Chondrocyte (in vitro differentiated cells): Measurements from ENCODE around the gene MAML2. TPM values are rescaled to one million over a fixed set of nuclear protein-coding genes. Genes with fewer than 3 reads are reported as not detected.

Experiments
- DNase-seq: peaks from one replicate; pipeline ENCODE4 v3.0.0; 2021; ENCODE audit warnings: mixed read lengths, low spot score
- H3K27ac Mint-ChIP-seq: one replicate; pipeline ENCODE4 v1.8.0; 2021; ENCODE audit warnings: mild to moderate bottlenecking, moderate library complexity, mixed read lengths; ENCODE audit not compliant: unreplicated experiment
- H3K27me3 Mint-ChIP-seq: 2 replicates; pipeline ENCODE4 v1.8.0; 2021; ENCODE audit warnings: low read depth, mixed read lengths
- H3K36me3 Mint-ChIP-seq: 2 replicates; pipeline ENCODE4 v1.8.0; 2021; ENCODE audit warnings: low read depth, mixed read lengths
- H3K4me1 Mint-ChIP-seq: 2 replicates; pipeline ENCODE4 v1.8.0; 2021; ENCODE audit warnings: low read depth, mild to moderate bottlenecking, mixed read lengths
- H3K4me3 Mint-ChIP-seq: one replicate; pipeline ENCODE4 v1.8.0; 2021; ENCODE audit warnings: mild to moderate bottlenecking, moderate library complexity, mixed read lengths; ENCODE audit not compliant: unreplicated experiment
- H3K9me3 Mint-ChIP-seq: 2 replicates; pipeline ENCODE4 v1.8.0; 2021; ENCODE audit warnings: low read depth, mixed read lengths
- total RNA-seq: library from RNA; stranded (reverse); gene quantifications from 3 replicates; pipeline ENCODE4 v1.2.1, GENCODE V29; 2021
- TF ChIP-seq, protein P1 (sequence below): fragments of 200-600 bp; sonication (generic); IDR thresholded peaks from 2 replicates; pipeline ENCODE4 v1.5.0; 2021; ENCODE audit warnings: antibody characterized with exemption, mild to moderate bottlenecking, moderate library complexity

Gene MAML2
- total RNA-seq, 1 donor from 2014 or later = 19.0 TPM

DNA sequence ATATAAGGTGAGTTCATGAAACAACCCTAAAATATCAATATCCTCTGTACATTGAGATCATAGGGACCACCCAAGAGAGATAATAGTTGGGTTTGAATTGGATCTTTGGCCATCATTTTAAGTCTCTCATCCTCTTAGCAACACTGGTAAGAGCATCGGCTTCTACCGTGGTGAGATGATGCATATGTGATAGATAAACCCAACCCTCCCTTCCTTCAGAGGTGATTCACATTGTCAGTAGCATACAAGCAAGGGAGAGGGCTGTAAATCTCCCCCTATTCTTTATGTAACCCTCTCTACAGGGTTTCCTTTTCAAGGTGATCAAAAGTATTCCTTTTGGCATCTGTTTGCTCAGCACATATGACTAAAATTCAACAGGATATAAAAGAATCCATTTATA lies 316.7 kb downstream of the MAML2 start:
- no peak overlapping the region for H3K27ac Mint-ChIP-seq
- TF ChIP-seq, protein P1, sequence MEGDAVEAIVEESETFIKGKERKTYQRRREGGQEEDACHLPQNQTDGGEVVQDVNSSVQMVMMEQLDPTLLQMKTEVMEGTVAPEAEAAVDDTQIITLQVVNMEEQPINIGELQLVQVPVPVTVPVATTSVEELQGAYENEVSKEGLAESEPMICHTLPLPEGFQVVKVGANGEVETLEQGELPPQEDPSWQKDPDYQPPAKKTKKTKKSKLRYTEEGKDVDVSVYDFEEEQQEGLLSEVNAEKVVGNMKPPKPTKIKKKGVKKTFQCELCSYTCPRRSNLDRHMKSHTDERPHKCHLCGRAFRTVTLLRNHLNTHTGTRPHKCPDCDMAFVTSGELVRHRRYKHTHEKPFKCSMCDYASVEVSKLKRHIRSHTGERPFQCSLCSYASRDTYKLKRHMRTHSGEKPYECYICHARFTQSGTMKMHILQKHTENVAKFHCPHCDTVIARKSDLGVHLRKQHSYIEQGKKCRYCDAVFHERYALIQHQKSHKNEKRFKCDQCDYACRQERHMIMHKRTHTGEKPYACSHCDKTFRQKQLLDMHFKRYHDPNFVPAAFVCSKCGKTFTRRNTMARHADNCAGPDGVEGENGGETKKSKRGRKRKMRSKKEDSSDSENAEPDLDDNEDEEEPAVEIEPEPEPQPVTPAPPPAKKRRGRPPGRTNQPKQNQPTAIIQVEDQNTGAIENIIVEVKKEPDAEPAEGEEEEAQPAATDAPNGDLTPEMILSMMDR = no peak
- H3K9me3 Mint-ChIP-seq = no peaks in the 10 kb centered on the region
- no peak overlapping the region for H3K4me3 Mint-ChIP-seq
- no peaks in the 10 kb centered on the region for H3K27me3 Mint-ChIP-seq
- no peaks in the 10 kb centered on the region for H3K4me1 Mint-ChIP-seq
- no peak for DNase-seq
- H3K36me3 Mint-ChIP-seq = peaks cover 2% of the 10 kb centered on the region

DNA sequence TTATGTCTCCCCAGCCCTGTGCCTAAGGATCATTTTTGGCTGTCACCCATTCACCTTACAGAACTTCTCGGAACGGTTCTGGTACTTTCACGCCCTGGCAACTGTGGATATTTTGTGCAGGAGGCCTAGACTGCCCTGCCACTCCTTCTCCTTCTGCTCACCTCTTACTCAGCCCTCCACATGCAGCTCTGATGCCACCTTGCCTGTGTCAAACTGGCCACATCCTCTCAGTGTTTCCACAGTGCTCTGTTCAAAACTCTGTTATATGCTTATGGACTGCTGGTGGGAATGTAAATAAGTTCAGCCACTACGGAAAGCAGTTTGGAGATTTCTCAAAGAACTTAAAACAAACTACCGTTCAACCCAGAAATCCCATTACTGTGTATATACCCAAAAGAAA lies 318.3 kb downstream of the MAML2 start:
- peaks cover 2% of the 10 kb centered on the region for H3K36me3 Mint-ChIP-seq
- no peak for DNase-seq

DNA sequence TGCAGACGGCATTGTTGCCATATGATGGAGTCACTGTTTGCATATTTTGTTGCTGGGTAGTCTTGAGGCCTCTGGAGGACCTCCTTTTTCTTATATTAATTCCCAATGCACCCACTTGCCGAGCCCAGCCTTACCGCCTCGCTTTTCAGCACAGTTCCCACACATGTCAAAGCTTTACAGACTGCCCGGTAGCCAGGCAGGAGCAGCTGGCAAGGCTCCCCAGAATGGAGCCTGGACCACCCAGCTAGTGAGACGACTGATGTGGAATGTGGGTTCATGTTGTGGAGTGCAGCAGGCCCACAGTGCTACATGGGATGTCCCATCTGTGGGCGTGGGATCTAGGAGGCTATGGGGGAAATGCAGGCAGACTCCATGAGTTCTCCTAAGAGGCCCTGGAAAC lies 319.7 kb downstream of the MAML2 start:
- H3K36me3 Mint-ChIP-seq = peaks cover 2% of the 10 kb centered on the region
- DNase-seq = no peak
- TF ChIP-seq, protein P1 = no peak
- no peaks in the 10 kb centered on the region for H3K27me3 Mint-ChIP-seq
- H3K4me1 Mint-ChIP-seq = peaks cover 13% of the 10 kb centered on the region
- no peak overlapping the region for H3K4me3 Mint-ChIP-seq
- H3K9me3 Mint-ChIP-seq = no peaks in the 10 kb centered on the region
- H3K27ac Mint-ChIP-seq = no peak overlapping the region

More for the DNA sequence above, 318.3 kb downstream of the MAML2 start:
- Mint-ChIP-seq H3K27me3 (no peaks in the 10 kb centered on the region), H3K9me3 (no peaks in the 10 kb centered on the region), H3K4me1 (peaks cover 9% of the 10 kb centered on the region), H3K4me3 (no peak overlapping the region), H3K27ac (no peak overlapping the region)
- TF ChIP-seq, protein P1 = no peak

DNA sequence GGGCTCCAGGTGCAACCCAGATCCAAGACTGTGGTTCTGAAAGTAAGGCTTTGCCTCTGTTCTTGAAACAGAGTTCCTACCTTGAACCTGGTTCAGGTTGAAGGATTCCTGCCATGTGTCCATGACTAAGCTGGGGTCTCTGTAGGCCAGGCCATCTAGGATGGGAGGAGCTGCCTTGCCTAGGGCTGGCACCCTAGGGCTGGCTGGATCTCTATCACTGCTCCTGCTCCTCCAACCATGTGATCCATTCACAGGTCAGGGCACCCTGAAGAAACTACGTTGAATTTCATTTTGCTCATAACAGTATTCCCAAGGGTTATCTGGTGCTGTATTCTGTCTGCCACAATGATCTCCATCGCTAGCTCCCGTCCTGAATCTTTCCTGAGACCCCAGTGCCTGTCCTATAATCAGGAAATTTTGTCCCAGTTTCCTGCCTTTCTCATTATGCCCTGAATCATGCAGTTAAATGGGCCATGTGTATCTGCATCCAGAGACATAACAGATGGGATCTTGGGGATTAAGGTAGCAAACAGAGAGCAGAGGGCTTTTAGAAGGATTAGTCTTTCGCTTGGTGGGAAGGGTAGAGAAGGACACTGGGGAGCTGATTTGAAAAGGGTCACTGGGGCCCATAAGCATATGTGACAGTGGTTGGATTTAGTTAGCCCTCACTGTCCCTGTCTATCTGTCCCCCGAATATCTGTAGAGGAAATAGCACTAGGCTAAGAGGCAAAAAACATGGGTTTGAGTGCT lies 320.9 kb downstream of the MAML2 start:
- no peak overlapping the region for H3K27ac Mint-ChIP-seq
- DNase-seq = no peak
- TF ChIP-seq, protein P1 = no peak
- no peaks in the 10 kb centered on the region for H3K9me3 Mint-ChIP-seq
- no peaks in the 10 kb centered on the region for H3K27me3 Mint-ChIP-seq
- no peaks in the 10 kb centered on the region for H3K36me3 Mint-ChIP-seq
- H3K4me3 Mint-ChIP-seq = no peak overlapping the region
- peaks cover 13% of the 10 kb centered on the region for H3K4me1 Mint-ChIP-seq

DNA sequence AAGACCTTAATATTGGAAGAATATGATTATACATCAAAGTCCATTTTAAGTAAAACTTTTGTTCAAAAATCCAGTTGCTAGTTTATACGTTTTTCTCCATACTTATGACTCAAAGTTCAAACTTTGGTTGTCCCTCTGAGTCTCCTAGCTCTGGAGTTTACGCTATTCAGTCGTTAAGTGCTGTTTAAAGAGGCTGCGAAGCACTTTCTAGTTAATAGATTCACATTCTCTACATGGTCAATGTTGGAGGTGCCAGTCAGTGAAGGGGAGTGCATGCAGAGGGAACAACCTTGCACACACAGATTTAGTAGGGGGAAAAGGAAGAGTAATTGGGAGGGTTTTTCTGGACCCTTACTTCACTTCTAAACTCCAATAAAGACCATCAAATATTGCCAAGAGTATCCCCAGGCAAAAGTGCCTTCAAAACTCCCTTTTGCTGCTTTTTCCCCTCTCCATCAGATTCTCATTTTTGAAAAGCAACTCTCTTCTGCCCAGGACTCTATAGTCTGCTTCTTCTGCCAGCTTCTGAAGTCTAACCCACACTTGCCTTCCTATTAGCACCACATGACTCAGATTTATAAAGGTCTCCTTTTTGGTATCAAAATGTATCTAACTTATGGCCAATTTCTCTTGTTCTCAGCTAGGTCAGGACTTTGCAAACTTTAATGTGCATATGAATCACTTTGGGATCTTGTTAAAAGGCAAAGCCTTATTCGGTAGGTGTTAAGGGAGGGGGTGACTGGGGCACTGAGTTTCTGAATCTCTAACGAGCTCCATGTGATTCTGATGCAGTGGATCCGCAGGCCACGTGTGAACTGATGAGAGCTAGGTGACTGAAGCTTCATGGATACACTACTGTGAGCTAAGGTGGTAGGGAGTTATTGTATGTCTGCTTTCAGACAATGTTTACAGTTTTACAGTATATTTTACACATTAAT lies 322.9 kb downstream of the MAML2 start:
- H3K4me3 Mint-ChIP-seq = no peak overlapping the region
- H3K27ac Mint-ChIP-seq = no peak overlapping the region

More for the DNA sequence above, 322.9 kb downstream of the MAML2 start:
- DNase-seq = no peak
- H3K36me3 Mint-ChIP-seq = no peaks in the 10 kb centered on the region
- TF ChIP-seq, protein P1 = no peak
- no peaks in the 10 kb centered on the region for H3K9me3 Mint-ChIP-seq
- H3K4me1 Mint-ChIP-seq = peaks cover 13% of the 10 kb centered on the region
- H3K27me3 Mint-ChIP-seq = no peaks in the 10 kb centered on the region
